Loucy (cell line): ENCODE measurements around the gene C4BPB.

Experiments used
- H2AFZ ChIP-seq: fragments of 200-600 bp; sonication (generic); 2 replicates; pipeline ENCODE4 v1.6.0; 2016; ENCODE audit warnings: antibody characterized with exemption, mild to moderate bottlenecking, low read length, moderate library complexity
- H3F3A ChIP-seq: fragments of 200-600 bp; 2 replicates; pipeline ENCODE4 v1.6.0; 2016; ENCODE audit warnings: antibody characterized with exemption, low read depth, mild to moderate bottlenecking
- H3K27me3 ChIP-seq: fragments of 200-600 bp; sonication (generic); 2 replicates; pipeline ENCODE4 v1.6.1; 2014; ENCODE audit warnings: low read length, mild to moderate bottlenecking; ENCODE audit not compliant: insufficient read depth, poor library complexity, severe bottlenecking
- H3K36me3 ChIP-seq: fragments of 200-600 bp; sonication (generic); 2 replicates; pipeline ENCODE4 v1.6.1; 2016; ENCODE audit warnings: low read length; ENCODE audit not compliant: insufficient read depth
- H3K4me1 ChIP-seq: fragments of 200-600 bp; sonication (generic); 2 replicates; pipeline ENCODE4 v1.5.1; 2014; ENCODE audit warnings: low read length, mild to moderate bottlenecking; ENCODE audit not compliant: insufficient read depth, poor library complexity, severe bottlenecking
- H3K4me2 ChIP-seq: fragments of 200-600 bp; sonication (generic); 2 replicates; pipeline ENCODE4 v1.6.0; 2014; ENCODE audit warnings: antibody characterized with exemption, low read length, low read depth, mild to moderate bottlenecking; ENCODE audit not compliant: poor library complexity, severe bottlenecking
- H3K4me3 ChIP-seq: fragments of 200-600 bp; sonication (generic); 2 replicates; pipeline ENCODE4 v1.5.1; 2014; ENCODE audit warnings: low read length, mild to moderate bottlenecking, mixed read lengths; ENCODE audit not compliant: poor library complexity, severe bottlenecking
- H3K79me2 ChIP-seq: fragments of 200-600 bp; sonication (generic); 2 replicates; pipeline ENCODE4 v1.6.1; 2014; ENCODE audit warnings: low read length; ENCODE audit not compliant: insufficient read depth
- H3K9ac ChIP-seq: fragments of 200-600 bp; sonication (generic); 2 replicates; pipeline ENCODE4 v1.6.0; 2014; ENCODE audit warnings: mild to moderate bottlenecking, low read depth, low read length, moderate library complexity; ENCODE audit not compliant: poor library complexity, severe bottlenecking
- H3K9me2 ChIP-seq: fragments of 200-600 bp; sonication (generic); replicated peaks from 2 replicates; pipeline ENCODE4 v1.6.1; 2016; ENCODE audit warnings: low read depth, low read length, mixed read lengths
- H3K9me3 ChIP-seq: fragments of 200-600 bp; sonication (generic); 2 replicates; pipeline ENCODE4 v1.6.1; 2014; ENCODE audit warnings: mild to moderate bottlenecking, antibody characterized with exemption, low read length, low read depth; ENCODE audit not compliant: insufficient read depth
- H4K20me1 ChIP-seq: fragments of 200-600 bp; sonication (generic); 2 replicates; pipeline ENCODE4 v1.6.0; 2014; ENCODE audit warnings: antibody characterized with exemption, low read length, mild to moderate bottlenecking; ENCODE audit not compliant: insufficient read depth, poor library complexity, severe bottlenecking
- CTCF ChIP-seq: fragments of 200-600 bp; sonication (generic); conservative IDR thresholded peaks from 2 replicates; pipeline ENCODE4 v1.5.1; 2014; ENCODE audit warnings: mild to moderate bottlenecking, antibody characterized with exemption, low read length
- EZH2phosphoT487 ChIP-seq: fragments of 200-600 bp; IDR thresholded peaks from 2 replicates; pipeline ENCODE4 v1.6.1; 2018; ENCODE audit warnings: antibody characterized with exemption, mild to moderate bottlenecking, moderate library complexity, borderline replicate concordance

The C4BPB gene

GRCh38 chr1:207064561-207064960, 24.1 kb upstream of the C4BPB start:
- no peaks in the 10 kb centered on the region for H3F3A ChIP-seq
- H3K4me1 ChIP-seq: peaks cover 2% of the 10 kb centered on the region
- H3K9me3 ChIP-seq: no peaks in the 10 kb centered on the region
- H3K79me2 ChIP-seq: no peaks in the 10 kb centered on the region
- no peaks in the 10 kb centered on the region for H4K20me1 ChIP-seq
- no peaks in the 10 kb centered on the region for H3K9me2 ChIP-seq
- no peak overlapping the region for H3K4me3 ChIP-seq
- no peak overlapping the region for H3K9ac ChIP-seq
- no peaks in the 10 kb centered on the region for H3K27me3 ChIP-seq
- H3K4me2 ChIP-seq: no peak overlapping the region
- no peak overlapping the region for H2AFZ ChIP-seq
- TF ChIP-seq CTCF (no peak), EZH2phosphoT487 (no peak)
- no peaks in the 10 kb centered on the region for H3K36me3 ChIP-seq

GRCh38 chr1:207067185-207067584, 21.5 kb upstream of the C4BPB start:
- H3K9me3 ChIP-seq: no peaks in the 10 kb centered on the region
- no peaks in the 10 kb centered on the region for H3K9me2 ChIP-seq
- no peaks in the 10 kb centered on the region for H3K36me3 ChIP-seq
- H3K9ac ChIP-seq: no peak overlapping the region
- no peak overlapping the region for H3K4me3 ChIP-seq
- H3K4me1 ChIP-seq: peaks cover 22% of the 10 kb centered on the region
- H3K4me2 ChIP-seq: no peak overlapping the region
- H3F3A ChIP-seq: no peaks in the 10 kb centered on the region
- TF ChIP-seq EZH2phosphoT487 (no peak), CTCF (no peak)
- H2AFZ ChIP-seq: no peak overlapping the region
- no peaks in the 10 kb centered on the region for H4K20me1 ChIP-seq
- no peaks in the 10 kb centered on the region for H3K79me2 ChIP-seq
- H3K27me3 ChIP-seq: no peaks in the 10 kb centered on the region

GRCh38 chr1:207067665-207068064, 21.0 kb upstream of the C4BPB start:
- Histone ChIP-seq H3K79me2 (no peaks in the 10 kb centered on the region), H3K9me2 (no peaks in the 10 kb centered on the region), H3K9ac (no peak overlapping the region), H3K4me1 (peaks cover 22% of the 10 kb centered on the region), H2AFZ (no peak overlapping the region), H3F3A (no peaks in the 10 kb centered on the region), H3K4me2 (no peak overlapping the region), H3K36me3 (no peaks in the 10 kb centered on the region), H3K4me3 (no peak overlapping the region), H4K20me1 (no peaks in the 10 kb centered on the region), H3K27me3 (no peaks in the 10 kb centered on the region), H3K9me3 (no peaks in the 10 kb centered on the region)
- TF ChIP-seq EZH2phosphoT487 (no peak), CTCF (no peak)
